Upper lobe of left lung (tissue), 4 donors: ENCODE data around the gene KIR3DL1.
A peak's percentile ranks its signal among the peaks of the same experiment; 100 is the strongest.

Experiments used
- CTCF ChIP-seq, 6 experiments: fragments of 450-650 bp in 4 of 6; fragments of 200-600 bp in 2 of 6; sonication (generic) in 2 of 6; IDR thresholded peaks; one replicate each; pipeline ENCODE4 v1.5.1; 2016 to 2019; ENCODE audit warnings: antibody characterized with exemption in 6 of 6
- EP300 ChIP-seq, 4 donors: sonication (generic); formaldehyde crosslinking; IDR thresholded peaks; one replicate each; pipeline ENCODE4 v1.5.1; 2017; ENCODE audit warnings: antibody characterized with exemption in 4 of 4, control low read depth in 2 of 4
- POLR2AphosphoS5 ChIP-seq, 2 donors: sonication (generic); formaldehyde crosslinking; IDR thresholded peaks; one replicate each; pipeline ENCODE4 v1.5.1; 2017; ENCODE audit warnings: antibody characterized with exemption in 2 of 2

- TF ChIP-seq CTCF (IDR thresholded peaks at IDR 0.05) (no peak), POLR2AphosphoS5 (IDR thresholded peaks at IDR 0.05) (peak; percentile 72 to 74), EP300 (IDR thresholded peaks at IDR 0.05) (no peak)
Measured at GRCh38 chr19:54873990-54874389, 57.7 kb downstream of the KIR3DL1 start, which contains the start of gene FCAR.
